GM12801 (cell line): ENCODE results near the gene RFTN1.

ENCODE experiments used
- TF ChIP-seq, protein P1 (sequence below): IDR thresholded peaks from one replicate; pipeline ENCODE4 v1.5.1; 2011; ENCODE audit warnings: control low read depth; ENCODE audit not compliant: insufficient read length; ENCODE audit errors: extremely low read depth

The RFTN1 gene

DNA sequence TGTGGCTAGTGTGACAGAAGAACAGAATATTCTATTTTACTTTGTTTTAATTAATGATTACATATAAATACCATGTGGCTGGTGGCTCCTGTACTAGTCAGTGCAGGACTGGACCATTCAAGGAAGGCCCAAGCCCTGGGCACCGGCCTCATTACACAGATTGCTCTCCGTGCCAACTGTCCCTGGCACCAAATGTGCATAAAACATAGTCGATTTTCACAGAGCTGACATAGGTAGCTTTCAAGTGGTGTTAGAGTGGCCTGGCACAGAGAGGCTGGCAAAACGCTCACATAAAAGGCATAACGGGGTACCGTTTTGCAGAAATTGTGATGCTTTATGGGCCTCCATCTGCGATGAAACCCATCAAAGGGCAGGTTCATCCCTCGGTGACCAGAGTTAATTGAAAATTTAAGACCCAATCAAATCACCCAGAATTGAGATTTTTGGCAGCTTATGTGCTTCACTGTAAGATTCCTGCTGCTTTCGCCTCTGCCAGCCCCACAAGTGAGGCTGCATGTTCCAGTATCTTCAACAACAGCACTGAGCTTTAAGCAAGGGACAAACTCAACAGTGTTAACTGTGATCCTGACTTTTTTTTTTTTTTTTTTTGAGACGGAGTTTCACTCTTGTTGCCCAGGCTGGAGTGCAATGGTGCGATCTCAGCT lies 25.9 kb downstream of the RFTN1 start:
- TF ChIP-seq, protein P1, sequence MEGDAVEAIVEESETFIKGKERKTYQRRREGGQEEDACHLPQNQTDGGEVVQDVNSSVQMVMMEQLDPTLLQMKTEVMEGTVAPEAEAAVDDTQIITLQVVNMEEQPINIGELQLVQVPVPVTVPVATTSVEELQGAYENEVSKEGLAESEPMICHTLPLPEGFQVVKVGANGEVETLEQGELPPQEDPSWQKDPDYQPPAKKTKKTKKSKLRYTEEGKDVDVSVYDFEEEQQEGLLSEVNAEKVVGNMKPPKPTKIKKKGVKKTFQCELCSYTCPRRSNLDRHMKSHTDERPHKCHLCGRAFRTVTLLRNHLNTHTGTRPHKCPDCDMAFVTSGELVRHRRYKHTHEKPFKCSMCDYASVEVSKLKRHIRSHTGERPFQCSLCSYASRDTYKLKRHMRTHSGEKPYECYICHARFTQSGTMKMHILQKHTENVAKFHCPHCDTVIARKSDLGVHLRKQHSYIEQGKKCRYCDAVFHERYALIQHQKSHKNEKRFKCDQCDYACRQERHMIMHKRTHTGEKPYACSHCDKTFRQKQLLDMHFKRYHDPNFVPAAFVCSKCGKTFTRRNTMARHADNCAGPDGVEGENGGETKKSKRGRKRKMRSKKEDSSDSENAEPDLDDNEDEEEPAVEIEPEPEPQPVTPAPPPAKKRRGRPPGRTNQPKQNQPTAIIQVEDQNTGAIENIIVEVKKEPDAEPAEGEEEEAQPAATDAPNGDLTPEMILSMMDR = no peak

DNA sequence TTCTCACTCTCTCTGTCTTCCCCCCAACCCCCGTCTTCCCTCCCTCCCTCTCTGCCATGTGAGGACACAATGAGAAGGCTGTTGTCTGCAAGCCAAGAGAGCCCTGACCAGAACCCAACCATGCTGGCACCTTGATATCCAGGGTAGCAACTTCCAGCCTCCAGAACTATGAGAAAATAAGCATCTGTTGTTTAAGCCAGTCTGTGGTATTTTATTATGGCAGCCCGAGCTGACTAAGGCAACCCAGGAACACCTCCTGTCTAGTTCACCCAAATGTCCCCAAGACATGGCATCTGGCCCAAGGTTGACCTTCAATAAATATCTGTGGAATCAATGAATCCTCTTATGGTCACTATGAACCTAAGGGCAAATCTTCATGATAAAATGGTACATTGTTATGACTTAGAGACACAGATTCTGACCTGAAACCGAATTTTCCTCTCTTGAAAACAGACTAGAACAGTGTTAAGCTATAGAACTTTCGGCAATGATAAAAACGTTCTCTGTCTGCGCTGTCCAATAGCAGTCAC lies 26.5 kb downstream of the RFTN1 start:
- TF ChIP-seq, protein P1 = no peak

DNA sequence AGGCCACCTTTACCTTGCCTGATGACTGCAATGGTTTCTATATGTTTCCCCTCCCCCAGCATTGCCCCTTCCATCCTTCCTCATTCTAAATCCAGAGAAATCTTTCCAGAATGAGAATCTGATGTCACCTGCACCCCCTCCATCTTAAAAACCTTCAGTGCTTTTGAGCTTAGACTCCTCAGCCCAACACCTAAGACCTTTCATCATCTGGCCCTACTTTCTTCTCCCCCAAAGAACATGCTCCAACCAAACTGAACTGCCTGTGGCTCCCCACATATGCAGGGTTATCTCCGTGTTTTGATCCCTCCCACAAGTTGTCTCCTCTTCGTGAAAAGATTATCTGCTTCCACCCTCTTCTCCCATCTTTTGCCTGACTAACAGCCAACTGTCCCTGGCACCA lies 27.3 kb downstream of the RFTN1 start:
- TF ChIP-seq, protein P1 = no peak

DNA sequence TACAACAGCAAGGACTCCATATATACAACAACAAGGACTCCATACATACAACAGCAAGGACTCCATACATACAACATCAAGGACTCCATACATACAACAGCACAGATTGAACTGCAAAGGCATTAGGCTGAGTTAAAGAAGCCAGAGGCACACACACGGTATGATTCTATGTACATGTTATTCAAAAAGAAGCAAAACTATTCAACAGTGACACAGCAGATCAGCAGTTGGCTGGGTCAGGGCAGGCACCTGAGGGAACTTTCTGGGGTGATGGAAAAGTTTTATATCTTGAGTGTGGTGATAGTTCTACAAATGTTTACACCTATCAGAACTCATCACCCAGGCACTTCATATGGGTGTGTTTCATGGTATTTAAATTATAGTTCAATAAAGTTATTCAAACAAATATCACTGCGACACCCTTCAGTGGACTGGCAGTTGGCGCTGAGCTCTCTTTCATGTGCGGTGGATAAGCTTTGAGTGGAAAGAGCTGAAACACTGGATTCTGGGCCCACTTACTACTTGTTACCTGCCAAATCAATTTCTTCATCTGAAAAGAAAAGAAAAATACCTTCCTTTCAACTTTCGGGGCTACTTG lies 28.0 kb downstream of the RFTN1 start:
- TF ChIP-seq, protein P1 = no peak

DNA sequence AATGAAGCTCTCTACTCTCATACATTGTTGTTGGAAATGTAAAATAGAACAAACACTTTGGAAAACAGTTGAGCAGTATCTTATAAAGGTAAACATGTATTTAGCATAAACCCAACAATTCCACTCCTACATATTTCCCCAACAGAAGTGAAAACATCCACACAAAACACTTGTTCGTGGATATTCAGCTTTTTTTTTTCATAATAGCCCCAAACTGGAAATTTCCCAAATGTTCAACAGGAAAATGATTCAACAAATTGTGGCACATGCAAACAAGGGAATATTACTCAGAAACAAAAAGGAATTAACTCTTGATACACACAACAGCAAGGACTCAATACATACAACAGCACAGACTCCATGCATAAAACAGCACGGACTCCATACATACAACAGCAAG lies 28.5 kb downstream of the RFTN1 start:
- TF ChIP-seq, protein P1 = no peak

DNA sequence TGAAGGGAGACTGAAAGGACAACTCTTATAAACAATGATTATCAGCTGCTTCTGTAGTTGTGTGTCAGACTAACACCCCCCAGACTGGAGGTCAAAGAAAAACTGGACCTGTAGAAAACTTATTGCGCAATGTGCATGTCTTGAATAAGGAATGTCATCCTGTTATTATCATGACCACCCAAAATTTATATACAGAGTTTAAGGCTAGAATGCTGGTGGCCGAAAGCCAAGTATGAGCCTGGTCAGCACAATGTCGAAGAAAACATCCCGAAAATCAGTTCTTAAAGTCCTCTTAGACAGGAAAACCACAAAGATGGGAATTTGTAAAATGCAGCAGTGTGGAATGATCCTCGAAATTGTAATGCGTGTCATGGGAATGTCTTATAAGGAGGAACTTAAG lies 29.3 kb downstream of the RFTN1 start:
- TF ChIP-seq, protein P1 = no peak

DNA sequence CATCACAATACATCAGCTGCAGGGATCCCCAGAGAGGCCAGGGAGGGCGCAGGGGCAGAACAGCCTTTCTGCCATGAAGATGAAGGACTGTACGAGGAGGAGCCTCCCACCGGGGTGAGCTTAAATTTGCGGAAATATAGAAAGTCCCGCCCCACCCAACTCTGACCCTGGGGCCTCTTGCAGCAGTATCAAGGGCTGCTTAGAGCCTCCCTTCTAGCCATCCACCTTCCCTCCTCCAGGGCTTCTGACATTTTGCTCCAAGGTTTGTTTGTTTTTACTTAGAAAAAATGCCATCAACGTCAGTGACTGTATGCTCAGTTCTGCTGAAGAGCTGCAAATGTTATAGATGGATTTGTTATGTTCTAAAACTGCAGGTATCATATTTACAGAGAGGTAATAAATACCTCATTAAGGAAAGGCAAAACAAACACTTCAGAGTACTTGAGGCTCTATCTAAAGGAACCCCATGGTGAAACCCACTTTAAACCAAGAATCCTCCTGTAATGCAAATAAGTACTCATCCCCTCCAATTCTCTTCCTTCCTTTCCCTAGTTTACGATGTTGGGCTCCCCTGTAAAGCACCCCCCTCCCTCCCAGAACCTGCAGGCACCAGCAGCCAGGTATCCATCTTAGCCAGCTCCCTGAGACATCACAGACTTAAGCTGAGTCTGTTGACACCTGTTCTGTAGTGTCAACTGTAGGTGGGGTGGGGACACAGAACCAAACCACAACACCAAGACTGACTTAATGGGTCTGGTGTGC lies 30.5 kb downstream of the RFTN1 start:
- TF ChIP-seq, protein P1 = no peak
